ENCODE results near the gene CFD. TPM values are rescaled to one million over a fixed set of nuclear protein-coding genes. Genes with fewer than 3 reads are reported as not detected.

CFD gene
- total RNA-seq, 1 donor = 19.9 TPM

DNA sequence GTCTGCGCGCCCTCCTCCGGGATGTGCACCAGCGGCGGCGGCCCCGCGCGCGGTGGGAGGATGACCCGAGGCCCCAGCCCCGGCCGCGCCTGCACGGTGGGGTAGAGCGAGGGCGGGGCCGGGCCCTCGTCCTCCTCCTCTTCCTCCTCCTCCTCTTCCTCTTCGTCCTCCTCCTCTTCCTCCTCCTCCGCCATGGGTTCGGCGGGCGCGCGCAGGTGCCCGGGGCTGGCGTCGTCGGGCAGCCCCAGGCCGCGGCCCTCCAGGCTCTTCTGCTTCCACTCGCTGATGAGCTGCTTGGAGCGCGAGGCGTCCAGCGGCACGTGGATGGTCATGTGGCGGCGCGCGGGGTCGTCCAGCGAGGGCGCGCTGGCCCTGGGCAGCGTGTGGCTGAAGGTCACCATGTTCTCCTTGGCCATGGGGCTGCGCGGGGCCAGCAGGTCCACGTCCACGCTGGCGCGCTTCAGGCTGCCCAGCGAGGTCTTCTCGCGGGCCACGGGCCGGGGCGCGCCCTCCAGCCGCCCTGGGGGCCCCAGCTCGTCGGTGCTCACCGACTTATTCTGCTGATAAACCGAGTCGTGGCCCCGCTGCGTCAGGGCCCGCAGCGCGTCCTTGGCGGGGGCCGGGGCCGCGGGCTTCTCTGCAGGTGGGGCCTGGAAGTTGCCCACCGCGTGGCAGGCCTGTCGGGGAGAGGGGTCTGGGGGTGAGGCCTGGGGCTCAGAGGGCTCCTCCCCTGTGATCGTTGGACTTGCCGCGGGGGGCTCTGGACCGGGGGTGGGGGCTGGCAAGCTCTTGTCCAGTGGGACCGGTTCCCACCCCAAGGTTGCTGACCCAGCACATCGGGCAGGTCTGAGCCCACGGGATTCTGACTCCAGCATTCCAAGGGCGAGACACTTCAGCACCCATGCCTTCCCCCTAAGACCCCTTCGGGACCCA, 46.0 kb upstream of the CFD start:
- TF ChIP-seq, protein P1, sequence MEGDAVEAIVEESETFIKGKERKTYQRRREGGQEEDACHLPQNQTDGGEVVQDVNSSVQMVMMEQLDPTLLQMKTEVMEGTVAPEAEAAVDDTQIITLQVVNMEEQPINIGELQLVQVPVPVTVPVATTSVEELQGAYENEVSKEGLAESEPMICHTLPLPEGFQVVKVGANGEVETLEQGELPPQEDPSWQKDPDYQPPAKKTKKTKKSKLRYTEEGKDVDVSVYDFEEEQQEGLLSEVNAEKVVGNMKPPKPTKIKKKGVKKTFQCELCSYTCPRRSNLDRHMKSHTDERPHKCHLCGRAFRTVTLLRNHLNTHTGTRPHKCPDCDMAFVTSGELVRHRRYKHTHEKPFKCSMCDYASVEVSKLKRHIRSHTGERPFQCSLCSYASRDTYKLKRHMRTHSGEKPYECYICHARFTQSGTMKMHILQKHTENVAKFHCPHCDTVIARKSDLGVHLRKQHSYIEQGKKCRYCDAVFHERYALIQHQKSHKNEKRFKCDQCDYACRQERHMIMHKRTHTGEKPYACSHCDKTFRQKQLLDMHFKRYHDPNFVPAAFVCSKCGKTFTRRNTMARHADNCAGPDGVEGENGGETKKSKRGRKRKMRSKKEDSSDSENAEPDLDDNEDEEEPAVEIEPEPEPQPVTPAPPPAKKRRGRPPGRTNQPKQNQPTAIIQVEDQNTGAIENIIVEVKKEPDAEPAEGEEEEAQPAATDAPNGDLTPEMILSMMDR (IDR thresholded peaks at IDR 0.05; ENCODE audit: extremely low read depth, low read depth, low read length) = no peak
- H3K79me2 ChIP-seq (ENCODE audit: insufficient read depth, low read length) = peaks cover 25% of the 10 kb centered on the region
- H3K4me1 ChIP-seq (ENCODE audit: insufficient read depth, low read length) = no peaks in the 10 kb centered on the region
- H2AFZ ChIP-seq (ENCODE audit: low read length) = no peak overlapping the region
- peaks cover 37% of the 10 kb centered on the region for H3K36me3 ChIP-seq (ENCODE audit: insufficient read depth, low read length)
- peak; percentile 90 for DNase-seq (ENCODE audit: insufficient read length, low spot score, missing footprints)
- H3K27me3 ChIP-seq (ENCODE audit: insufficient read depth, low read length) = no peaks in the 10 kb centered on the region
- no peak overlapping the region for H3K4me3 ChIP-seq (ENCODE audit: insufficient read depth, low read length)
- peaks cover 31% of the 10 kb centered on the region for H4K20me1 ChIP-seq (ENCODE audit: insufficient read depth, low read length)
- no peaks in the 10 kb centered on the region for H3K9me3 ChIP-seq (ENCODE audit: low read depth, low read length)
- H3K4me2 ChIP-seq (ENCODE audit: insufficient read depth, low read length) = no peak overlapping the region
- no peak overlapping the region for H3K27ac ChIP-seq (ENCODE audit: low read depth, low read length)

DNA sequence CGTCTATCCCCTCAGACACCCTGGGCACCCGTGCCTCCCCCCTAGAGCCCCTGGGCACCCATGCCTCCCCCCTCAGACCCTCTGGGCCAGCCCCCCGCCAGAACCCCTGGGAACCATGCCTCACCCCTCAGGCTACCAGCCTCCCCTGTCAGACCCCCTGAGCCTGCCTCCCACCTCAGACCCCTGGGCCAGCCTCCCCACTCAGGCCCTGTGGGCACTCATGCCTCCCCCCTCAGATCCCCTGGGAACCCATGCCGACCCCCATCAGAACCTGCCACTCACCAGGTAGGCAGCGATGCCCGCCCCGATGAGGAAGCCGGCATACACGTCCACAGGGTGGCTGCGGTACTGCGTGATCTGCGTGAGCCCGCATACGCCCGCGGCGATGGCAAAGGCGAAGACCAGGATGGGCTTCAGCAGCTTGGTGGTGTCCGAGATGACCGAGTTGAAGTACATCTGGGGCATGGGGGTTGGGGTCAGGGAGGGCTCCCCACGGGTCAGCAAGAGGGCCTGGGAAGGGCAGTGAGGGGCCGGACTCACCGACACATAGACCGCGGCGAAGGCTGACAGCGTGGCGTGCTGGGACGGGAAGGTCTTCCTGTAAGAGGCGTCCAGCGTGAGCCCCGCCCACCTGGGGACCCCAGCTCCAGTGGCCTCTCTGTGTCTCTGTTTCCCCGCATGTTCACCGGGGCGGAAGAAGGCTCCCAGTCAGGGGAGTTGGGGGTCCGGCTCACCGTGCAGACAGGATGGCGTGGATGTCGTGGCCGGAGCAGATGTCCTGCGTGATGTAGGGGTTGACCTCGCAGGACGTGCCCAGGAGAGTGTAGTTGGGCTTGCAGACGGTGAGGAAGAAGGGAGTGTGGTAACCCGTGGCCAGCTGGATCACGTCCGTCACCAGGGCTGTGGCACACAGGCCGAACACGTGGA, 45.0 kb upstream of the CFD start:
- Histone ChIP-seq H3K4me3 (ENCODE audit: insufficient read depth, low read length) (no peak overlapping the region), H3K27ac (ENCODE audit: low read depth, low read length) (no peak overlapping the region), H4K20me1 (ENCODE audit: insufficient read depth, low read length) (peaks cover 21% of the 10 kb centered on the region), H3K79me2 (ENCODE audit: insufficient read depth, low read length) (peaks cover 18% of the 10 kb centered on the region), H3K4me2 (ENCODE audit: insufficient read depth, low read length) (no peak overlapping the region), H3K9me3 (ENCODE audit: low read depth, low read length) (no peaks in the 10 kb centered on the region), H3K27me3 (ENCODE audit: insufficient read depth, low read length) (no peaks in the 10 kb centered on the region), H3K4me1 (ENCODE audit: insufficient read depth, low read length) (no peaks in the 10 kb centered on the region), H3K36me3 (ENCODE audit: insufficient read depth, low read length) (peaks cover 28% of the 10 kb centered on the region), H2AFZ (ENCODE audit: low read length) (no peak overlapping the region)
- DNase-seq (ENCODE audit: insufficient read length, low spot score, missing footprints) = peak; percentile 91
- TF ChIP-seq, protein P1 (IDR thresholded peaks at IDR 0.05; ENCODE audit: extremely low read depth, low read depth, low read length) = no peak

DNA sequence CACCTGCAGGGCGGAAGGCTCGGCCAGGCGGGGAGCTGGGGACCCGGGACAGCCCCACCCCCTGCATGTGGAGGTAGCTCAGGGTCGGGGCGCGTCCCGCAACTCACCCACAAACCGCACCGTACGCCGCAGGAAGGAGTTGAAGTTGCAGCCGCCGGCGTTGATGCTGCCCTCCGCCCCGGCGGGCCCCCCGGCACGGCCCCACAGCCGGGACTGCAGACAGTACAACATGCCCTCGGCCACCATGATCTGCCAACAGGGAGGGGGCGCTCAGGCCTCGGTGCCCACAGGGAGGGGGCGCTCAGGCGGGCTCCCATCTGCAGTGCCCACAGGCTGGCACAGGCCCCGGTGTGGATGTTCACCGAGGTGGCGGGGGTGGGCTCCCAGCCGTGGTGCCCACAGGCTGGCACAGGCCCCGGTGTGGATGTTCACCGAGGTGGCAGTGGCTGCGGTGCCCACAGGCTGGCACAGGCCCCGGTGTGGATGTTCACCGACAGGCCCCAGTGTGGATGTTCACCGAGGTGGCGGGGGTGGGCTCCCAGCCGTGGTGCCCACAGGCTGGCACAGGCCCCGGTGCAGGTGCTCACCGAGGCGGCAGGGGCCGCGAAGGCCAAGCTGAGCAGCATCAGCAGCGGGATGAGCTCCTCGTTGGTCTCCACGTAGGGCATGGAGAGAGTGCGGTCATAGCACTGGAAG, 44.2 kb upstream of the CFD start:
- H3K27ac ChIP-seq (ENCODE audit: low read depth, low read length) = no peak overlapping the region
- no peak for DNase-seq (ENCODE audit: insufficient read length, low spot score, missing footprints)
- peaks cover 13% of the 10 kb centered on the region for H4K20me1 ChIP-seq (ENCODE audit: insufficient read depth, low read length)
- H3K4me1 ChIP-seq (ENCODE audit: insufficient read depth, low read length) = no peaks in the 10 kb centered on the region
- H3K36me3 ChIP-seq (ENCODE audit: insufficient read depth, low read length) = peaks cover 20% of the 10 kb centered on the region
- H3K27me3 ChIP-seq (ENCODE audit: insufficient read depth, low read length) = no peaks in the 10 kb centered on the region
- TF ChIP-seq, protein P1 (IDR thresholded peaks at IDR 0.05; ENCODE audit: extremely low read depth, low read depth, low read length) = no peak
- no peak overlapping the region for H3K4me2 ChIP-seq (ENCODE audit: insufficient read depth, low read length)
- H3K79me2 ChIP-seq (ENCODE audit: insufficient read depth, low read length) = peaks cover 9% of the 10 kb centered on the region
- no peak overlapping the region for H2AFZ ChIP-seq (ENCODE audit: low read length)
- H3K4me3 ChIP-seq (ENCODE audit: insufficient read depth, low read length) = no peak overlapping the region
- no peaks in the 10 kb centered on the region for H3K9me3 ChIP-seq (ENCODE audit: low read depth, low read length)

Data from osteoblast (primary cell).